ENCODE data around the gene KCNIP4. TPM values are rescaled to one million over a fixed set of nuclear protein-coding genes. Genes with fewer than 3 reads are reported as not detected.

Gene KCNIP4
- total RNA-seq, 1 donor from 2014 or later, result not detected

- ATAC-seq (no peak), DNase-seq (no peak)
- Histone ChIP-seq H3K4me3 (no peak overlapping the region), H3K36me3 (no peaks in the 10 kb centered on the region), H3K9me3 (no peaks in the 10 kb centered on the region), H3K27ac (no peak overlapping the region), H3K4me1 (no peaks in the 10 kb centered on the region), H3K27me3 (ENCODE audit: low read depth) (no peaks in the 10 kb centered on the region)
- no peak for TF ChIP-seq CTCF (IDR thresholded peaks at IDR 0.05)
- intact Hi-C loops (cut with DNase I), result no loop called here
Observed at GRCh38 chr4:21964762-21965319, 16.3 kb upstream of the KCNIP4 start.

GRCh38 chr4:21962691-21963090, 14.1 kb upstream of the KCNIP4 start:
- Histone ChIP-seq H3K36me3 (no peaks in the 10 kb centered on the region), H3K27me3 (ENCODE audit: low read depth) (no peaks in the 10 kb centered on the region), H3K4me3 (no peak overlapping the region), H3K4me1 (no peaks in the 10 kb centered on the region), H3K27ac (no peak overlapping the region), H3K9me3 (no peaks in the 10 kb centered on the region)
- DNase-seq, result no peak
- TF ChIP-seq CTCF (IDR thresholded peaks at IDR 0.05), result no peak
- ATAC-seq, result no peak
- intact Hi-C loops (cut with DNase I), result no loop called here

GRCh38 chr4:21960793-21961192, 12.2 kb upstream of the KCNIP4 start:
- Histone ChIP-seq H3K36me3 (no peaks in the 10 kb centered on the region), H3K4me1 (no peaks in the 10 kb centered on the region), H3K4me3 (no peak overlapping the region), H3K9me3 (no peaks in the 10 kb centered on the region), H3K27me3 (ENCODE audit: low read depth) (no peaks in the 10 kb centered on the region), H3K27ac (no peak overlapping the region)
- ATAC-seq, result no peak
- TF ChIP-seq CTCF (IDR thresholded peaks at IDR 0.05), result no peak
- intact Hi-C loops (cut with DNase I), result no loop called here
- no peak for DNase-seq

GRCh38 chr4:21954916-21955315, 6.3 kb upstream of the KCNIP4 start:
- H3K36me3 ChIP-seq, result no peaks in the 10 kb centered on the region
- H3K27ac ChIP-seq, result no peak overlapping the region

GRCh38 chr4:21953653-21954052, 5.1 kb upstream of the KCNIP4 start:
- no peak for DNase-seq
- TF ChIP-seq CTCF (IDR thresholded peaks at IDR 0.05), result no peak
- intact Hi-C loops (cut with DNase I), result no loop called here
- Histone ChIP-seq H3K27me3 (ENCODE audit: low read depth) (peaks cover 5% of the 10 kb centered on the region), H3K9me3 (no peaks in the 10 kb centered on the region), H3K4me1 (no peaks in the 10 kb centered on the region), H3K4me3 (no peak overlapping the region), H3K27ac (no peak overlapping the region), H3K36me3 (no peaks in the 10 kb centered on the region)
- no peak for ATAC-seq

More at GRCh38 chr4:21954916-21955315, 6.3 kb upstream of the KCNIP4 start:
- TF ChIP-seq CTCF (IDR thresholded peaks at IDR 0.05), result no peak
- ATAC-seq, result no peak
- H3K9me3 ChIP-seq, result no peaks in the 10 kb centered on the region
- no peaks in the 10 kb centered on the region for H3K27me3 ChIP-seq (ENCODE audit: low read depth)
- intact Hi-C loops (cut with DNase I), result no loop called here
- H3K4me1 ChIP-seq, result no peaks in the 10 kb centered on the region
- DNase-seq, result no peak
- H3K4me3 ChIP-seq, result no peak overlapping the region

All from lower lobe of right lung (tissue), 2 donors.